Cardiac muscle cell (in vitro differentiated cells and primary cell): ENCODE measurements around the gene ATP8B4. TPM values are rescaled to one million over a fixed set of nuclear protein-coding genes. Genes with fewer than 3 reads are reported as not detected.

ENCODE experiments used
- DNase-seq, 2 donors: peaks; one replicate each; pipeline versions ENCODE4 v3.0.0 to v3.0.0-alpha.2; 2010 to 2017; ENCODE audit warnings: low read depth in 1 of 2, low spot score in 1 of 2
- H3K27ac ChIP-seq: fragments of 200-600 bp; sonication (generic); 2 replicates; pipeline ENCODE4 v1.5.1; 2016
- H3K27me3 ChIP-seq: fragments of 200-600 bp; sonication (generic); 2 replicates; pipeline ENCODE4 v1.6.0; 2016; ENCODE audit warnings: control low read depth
- H3K36me3 ChIP-seq: fragments of 200-600 bp; sonication (generic); 2 replicates; pipeline ENCODE4 v1.5.1; 2016; ENCODE audit warnings: control low read depth
- H3K4me1 ChIP-seq: fragments of 200-600 bp; sonication (generic); 2 replicates; pipeline ENCODE4 v1.8.1; 2017; ENCODE audit warnings: low read depth, mild to moderate bottlenecking, mixed run types
- H3K4me3 ChIP-seq: fragments of 200-600 bp; sonication (generic); 2 replicates; pipeline ENCODE4 v1.5.1; 2016; ENCODE audit warnings: mild to moderate bottlenecking
- H3K9me3 ChIP-seq: fragments of 200-600 bp; sonication (generic); 2 replicates; pipeline ENCODE4 v1.5.1; 2017; ENCODE audit warnings: low read depth, mild to moderate bottlenecking, control low read depth
- CTCF ChIP-seq: IDR thresholded peaks from 2 replicates; pipeline ENCODE4 v1.5.1; 2012; ENCODE audit warnings: low read depth, mild to moderate bottlenecking, low read length
- polyA plus RNA-seq: library from polyadenylated mRNA; unstranded; fragments of >200 nt; fragmentation: Nextera tagmentation; extraction: Ambion mirVana; gene quantifications from 2 replicates; pipeline ENCODE4 v1.2.1, GENCODE V29; 2016
- total RNA-seq: library from RNA; depleted of rRNA; stranded (reverse); fragments of >200 nt; gene quantifications from 2 replicates; pipeline ENCODE4 v1.2.3, GENCODE V29; 2016

The ATP8B4 gene
- total and polyA plus RNA-seq, 2 experiments from 2014 or later: 0.09 to 0.12 TPM

GRCh38 chr15:49902685-49903501, 216.1 kb downstream of the ATP8B4 start:
- no peaks in the 10 kb centered on the region for H3K27me3 ChIP-seq
- H3K27ac ChIP-seq: no peak overlapping the region
- H3K4me1 ChIP-seq: peaks cover 21% of the 10 kb centered on the region
- H3K9me3 ChIP-seq: no peaks in the 10 kb centered on the region
- peak in 1 of 2 donors; percentile 84 for DNase-seq
- H3K36me3 ChIP-seq: no peaks in the 10 kb centered on the region
- TF ChIP-seq CTCF: no peak
- H3K4me3 ChIP-seq: no peak overlapping the region

GRCh38 chr15:49901996-49902684, 216.9 kb downstream of the ATP8B4 start:
- H3K36me3 ChIP-seq: no peaks in the 10 kb centered on the region
- peak in 1 of 2 donors; percentile 81 for DNase-seq
- no peak overlapping the region for H3K27ac ChIP-seq

GRCh38 chr15:49901321-49901720, 217.7 kb downstream of the ATP8B4 start:
- H3K4me3 ChIP-seq: no peak overlapping the region
- no peaks in the 10 kb centered on the region for H3K9me3 ChIP-seq
- no peak for TF ChIP-seq CTCF
- peaks cover 15% of the 10 kb centered on the region for H3K4me1 ChIP-seq
- no peak for DNase-seq
- H3K27ac ChIP-seq: no peak overlapping the region
- H3K27me3 ChIP-seq: no peaks in the 10 kb centered on the region
- H3K36me3 ChIP-seq: no peaks in the 10 kb centered on the region

More at GRCh38 chr15:49901996-49902684, 216.9 kb downstream of the ATP8B4 start:
- Histone ChIP-seq H3K27me3 (no peaks in the 10 kb centered on the region), H3K4me1 (peaks cover 21% of the 10 kb centered on the region), H3K4me3 (no peak overlapping the region), H3K9me3 (no peaks in the 10 kb centered on the region)
- TF ChIP-seq CTCF: peak; percentile 47

- Histone ChIP-seq H3K27me3 (no peaks in the 10 kb centered on the region), H3K36me3 (no peaks in the 10 kb centered on the region), H3K27ac (no peak overlapping the region), H3K4me3 (no peak overlapping the region), H3K9me3 (no peaks in the 10 kb centered on the region), H3K4me1 (peaks cover 14% of the 10 kb centered on the region)
- no peak for DNase-seq
- TF ChIP-seq CTCF: no peak
These were observed 218.2 kb downstream of the ATP8B4 start for GRCh38 chr15:49900903-49901235.

- no peak for TF ChIP-seq CTCF
- no peak overlapping the region for H3K27ac ChIP-seq
These were observed 218.8 kb downstream of the ATP8B4 start for GRCh38 chr15:49900006-49900902.

More at GRCh38 chr15:49900006-49900902, 218.8 kb downstream of the ATP8B4 start:
- Histone ChIP-seq H3K4me1 (peaks cover 14% of the 10 kb centered on the region), H3K27me3 (no peaks in the 10 kb centered on the region), H3K9me3 (no peaks in the 10 kb centered on the region), H3K36me3 (no peaks in the 10 kb centered on the region), H3K4me3 (no peak overlapping the region)
- peak; percentile 28 to 37 for DNase-seq
